ENCODE data around the gene BHMT. TPM values are rescaled to one million over a fixed set of nuclear protein-coding genes. Genes with fewer than 3 reads are reported as not detected.
A peak's percentile ranks its signal among the peaks of the same experiment; 100 is the strongest.

Gene BHMT
- total RNA-seq, 1 experiment from 2014 or later, result 1.2 TPM

DNA sequence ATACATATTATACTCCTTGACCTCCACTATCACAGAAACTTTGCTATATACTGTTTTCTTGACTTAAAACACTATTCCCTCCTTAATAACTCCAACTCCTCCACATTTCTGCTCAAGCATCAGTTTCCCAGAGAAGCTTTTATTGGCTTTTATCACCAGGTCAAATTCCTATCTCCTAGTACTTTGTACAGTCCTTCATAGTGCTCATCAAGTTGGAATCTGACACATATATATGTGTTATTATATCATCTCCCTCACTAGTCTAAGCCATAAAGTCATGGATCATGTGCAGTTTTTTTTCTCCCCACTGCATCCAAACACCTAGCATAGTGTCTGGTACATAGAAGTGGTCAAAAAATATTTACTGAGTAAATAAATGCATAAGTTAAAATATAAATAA lies 59.1 kb downstream of the BHMT start (continued):
- TF ChIP-seq ZNF263 (CRISPR knock-in tag; IDR thresholded peaks at IDR 0.05; ENCODE audit: low read depth), result no peak
- no peak for TF ChIP-seq NR2C2 (CRISPR knock-in tag; IDR thresholded peaks at IDR 0.05)
- TF ChIP-seq NFE2L1 (CRISPR knock-in tag; IDR thresholded peaks at IDR 0.05), result no peak
- TF ChIP-seq, protein P1, sequence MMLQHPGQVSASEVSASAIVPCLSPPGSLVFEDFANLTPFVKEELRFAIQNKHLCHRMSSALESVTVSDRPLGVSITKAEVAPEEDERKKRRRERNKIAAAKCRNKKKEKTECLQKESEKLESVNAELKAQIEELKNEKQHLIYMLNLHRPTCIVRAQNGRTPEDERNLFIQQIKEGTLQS (CRISPR knock-in tag; conservative IDR thresholded peaks at IDR 0.05), result no peak

DNA sequence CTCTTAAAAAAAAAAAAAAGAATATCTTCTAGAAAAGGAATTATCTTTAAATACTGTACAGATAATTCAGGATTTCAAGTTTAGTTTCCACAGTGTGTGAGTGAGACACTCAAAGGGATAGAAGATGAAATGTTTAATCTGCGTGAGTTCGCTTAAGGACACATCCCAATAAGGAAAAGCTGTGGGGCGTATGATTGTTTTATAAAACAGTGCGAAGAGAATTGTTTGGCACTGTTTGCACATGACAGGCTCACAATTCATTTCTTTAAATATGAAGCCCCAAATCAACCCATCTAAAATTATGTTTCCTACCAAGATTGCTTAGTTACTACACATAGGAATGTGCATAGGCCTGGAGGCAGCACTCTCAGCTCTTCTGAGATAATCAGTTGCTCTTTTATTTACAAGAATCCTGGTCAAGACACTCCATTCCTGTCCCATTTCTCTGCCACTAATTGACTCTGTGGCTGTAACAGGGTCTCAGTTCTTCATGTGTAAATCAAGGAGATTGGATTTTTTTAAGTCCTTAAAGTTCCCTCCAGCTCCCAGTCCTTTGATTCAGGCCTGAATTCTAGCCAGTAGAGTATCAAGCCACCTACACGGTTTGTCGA lies 60.1 kb downstream of the BHMT start:
- no peaks in the 10 kb centered on the region for H3K36me3 Mint-ChIP-seq
- DNase-seq (ENCODE audit: low spot score) (no peak), ATAC-seq (peak; percentile 18; the same call in 1 of the 2 replicates)
- POLR2A ChIA-PET, result no interaction called here
- H3K27me3 Mint-ChIP-seq (ENCODE audit: low read depth), result no peaks in the 10 kb centered on the region; the same call in 1 of the 2 replicates
- CTCF ChIA-PET, result interaction anchor here (0.8 to 0.9 kb wide), 2 partner anchors 38 to 272 kb away, joined by 3 to 4 read pairs; no protein-coding TSS in a partner anchor
- TF ChIP-seq ZNF423 (CRISPR knock-in tag; IDR thresholded peaks at IDR 0.05) (no peak), ATF6 (CRISPR knock-in tag; IDR thresholded peaks at IDR 0.05) (no peak), ZNF532 (CRISPR knock-in tag; IDR thresholded peaks at IDR 0.05; ENCODE audit: borderline replicate concordance) (no peak), ELF4 (CRISPR knock-in tag; IDR thresholded peaks at IDR 0.05; ENCODE audit: low read depth) (no peak), GABPB1 (CRISPR knock-in tag; IDR thresholded peaks at IDR 0.05) (no peak), ETV6 (CRISPR knock-in tag; IDR thresholded peaks at IDR 0.05) (no peak)
- H3K4me3 Mint-ChIP-seq, result no peak overlapping the region
- no peaks in the 10 kb centered on the region for H3K9me3 Mint-ChIP-seq
- peaks cover 32% of the 10 kb centered on the region for H3K4me1 Mint-ChIP-seq
- H3K27ac Mint-ChIP-seq, result no peak overlapping the region

- no peak overlapping the region for H3K4me3 Mint-ChIP-seq
- ATAC-seq (peak; percentile 67), DNase-seq (ENCODE audit: low spot score) (no peak)
- no peak overlapping the region for H3K27ac Mint-ChIP-seq
- ChIA-PET POLR2A (no interaction called here), CTCF (interaction anchor here (0.8 to 0.9 kb wide), 2 partner anchors 39 to 273 kb away, joined by 3 to 4 read pairs; no protein-coding TSS in a partner anchor)
- no peaks in the 10 kb centered on the region for H3K36me3 Mint-ChIP-seq
- no peaks in the 10 kb centered on the region for H3K9me3 Mint-ChIP-seq
- H3K4me1 Mint-ChIP-seq, result peaks cover 32% of the 10 kb centered on the region
- TF ChIP-seq ETV6 (CRISPR knock-in tag; IDR thresholded peaks at IDR 0.05) (no peak), RORB (CRISPR knock-in tag; IDR thresholded peaks at IDR 0.05) (no peak), PRRX2 (CRISPR knock-in tag; IDR thresholded peaks at IDR 0.05) (no peak), ZNF263 (CRISPR knock-in tag; IDR thresholded peaks at IDR 0.05; ENCODE audit: low read depth) (no peak), ZNF671 (CRISPR knock-in tag; IDR thresholded peaks at IDR 0.05) (no peak), GTF2I (CRISPR knock-in tag; conservative IDR thresholded peaks at IDR 0.05) (no peak), FOXP1 (CRISPR knock-in tag; IDR thresholded peaks at IDR 0.05; ENCODE audit: borderline replicate concordance) (no peak), CBFB (CRISPR knock-in tag; IDR thresholded peaks at IDR 0.05; ENCODE audit: low read depth) (no peak), SP1 (CRISPR knock-in tag; conservative IDR thresholded peaks at IDR 0.05) (no peak), ATF1 (CRISPR knock-in tag; IDR thresholded peaks at IDR 0.05) (no peak), SMAD3 (CRISPR knock-in tag; IDR thresholded peaks at IDR 0.05; ENCODE audit: borderline replicate concordance) (no peak)
- H3K27me3 Mint-ChIP-seq (ENCODE audit: low read depth), result no peaks in the 10 kb centered on the region; the same call in 1 of the 2 replicates
Observed at GRCh38 chr5:79172269-79172668, 60.7 kb downstream of the BHMT start.

Measured in WTC11 (cell line).